ENCODE data around the gene RNASE7.

DNA sequence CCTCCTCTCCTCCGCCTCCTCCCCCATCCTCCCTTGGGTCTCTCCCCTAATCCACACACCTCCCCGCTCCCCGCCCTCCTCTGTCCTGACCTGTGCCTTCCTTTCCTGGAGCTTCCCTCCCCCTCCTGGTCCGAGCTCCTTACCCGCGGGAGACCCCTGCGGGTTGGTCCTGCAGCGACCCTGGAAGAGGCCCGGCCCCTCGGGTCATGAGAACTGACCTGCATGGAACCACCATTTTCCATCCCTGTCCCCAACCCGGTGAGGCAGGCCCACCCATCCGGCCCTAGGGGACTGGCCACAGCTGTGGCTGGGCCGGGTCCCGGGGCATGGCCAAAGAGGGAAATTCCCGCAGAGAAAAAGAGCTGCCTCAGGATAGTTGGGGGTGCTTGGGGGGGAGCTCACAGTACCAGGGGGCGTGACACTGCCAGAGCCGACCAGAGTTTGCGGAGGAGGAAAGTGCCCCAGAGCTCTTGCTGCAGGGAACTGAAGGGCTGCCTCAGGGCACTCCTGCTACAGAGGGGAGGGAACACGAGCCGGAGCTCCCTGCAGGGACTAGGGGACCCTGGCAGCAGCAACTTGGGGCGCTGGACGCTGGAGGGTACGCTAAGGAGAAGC is 28.6 kb downstream of the RNASE7 start:
- TF ChIP-seq, protein P1, sequence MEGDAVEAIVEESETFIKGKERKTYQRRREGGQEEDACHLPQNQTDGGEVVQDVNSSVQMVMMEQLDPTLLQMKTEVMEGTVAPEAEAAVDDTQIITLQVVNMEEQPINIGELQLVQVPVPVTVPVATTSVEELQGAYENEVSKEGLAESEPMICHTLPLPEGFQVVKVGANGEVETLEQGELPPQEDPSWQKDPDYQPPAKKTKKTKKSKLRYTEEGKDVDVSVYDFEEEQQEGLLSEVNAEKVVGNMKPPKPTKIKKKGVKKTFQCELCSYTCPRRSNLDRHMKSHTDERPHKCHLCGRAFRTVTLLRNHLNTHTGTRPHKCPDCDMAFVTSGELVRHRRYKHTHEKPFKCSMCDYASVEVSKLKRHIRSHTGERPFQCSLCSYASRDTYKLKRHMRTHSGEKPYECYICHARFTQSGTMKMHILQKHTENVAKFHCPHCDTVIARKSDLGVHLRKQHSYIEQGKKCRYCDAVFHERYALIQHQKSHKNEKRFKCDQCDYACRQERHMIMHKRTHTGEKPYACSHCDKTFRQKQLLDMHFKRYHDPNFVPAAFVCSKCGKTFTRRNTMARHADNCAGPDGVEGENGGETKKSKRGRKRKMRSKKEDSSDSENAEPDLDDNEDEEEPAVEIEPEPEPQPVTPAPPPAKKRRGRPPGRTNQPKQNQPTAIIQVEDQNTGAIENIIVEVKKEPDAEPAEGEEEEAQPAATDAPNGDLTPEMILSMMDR (IDR thresholded peaks at IDR 0.05): no peak
- TF ChIP-seq POLR2A (IDR thresholded peaks at IDR 0.05): no peak
- no peak for TF ChIP-seq POLR2AphosphoS5 (IDR thresholded peaks at IDR 0.05)
- no peak for TF ChIP-seq EP300 (IDR thresholded peaks at IDR 0.05)

Data from suprapubic skin (tissue), 4 donors.